K562 (cell line): Measurements from ENCODE around the gene PALM3. TPM values are rescaled to one million over a fixed set of nuclear protein-coding genes. Genes with fewer than 3 reads are reported as not detected.

Source experiments
- CTBP1 ChIP-seq: fragments of 450-650 bp; IDR thresholded peaks from 2 replicates; pipeline ENCODE4 v1.6.1; 2016; ENCODE audit warnings: borderline replicate concordance
- DEAF1 ChIP-seq: fragments of 450-650 bp; formaldehyde crosslinking; IDR thresholded peaks from 2 replicates; pipeline ENCODE4 v1.4.0; 2020; ENCODE audit warnings: mild to moderate bottlenecking, moderate library complexity
- DNMT1 ChIP-seq: fragments of 450-650 bp; IDR thresholded peaks from 2 replicates; pipeline ENCODE4 v1.6.1; 2016; ENCODE audit warnings: antibody characterized with exemption, mild to moderate bottlenecking
- E2F6 ChIP-seq, 2 experiments: IDR thresholded peaks; 2 replicates each; pipeline ENCODE4 v1.6.1; 2011; ENCODE audit warnings: borderline replicate concordance in 1 of 2, control low read depth in 1 of 2, low read depth in 1 of 2, low read length in 1 of 2, mild to moderate bottlenecking in 1 of 2, mixed read lengths in 1 of 2, moderate library complexity in 1 of 2; ENCODE audit not compliant: insufficient read depth in 1 of 2, insufficient read length in 1 of 2, poor library complexity in 1 of 2, severe bottlenecking in 1 of 2; ENCODE audit errors: extremely low read depth in 1 of 2
- ELF2 ChIP-seq: fragments of 250-450 bp; sonication (Bioruptor Pico); IDR thresholded peaks from 2 replicates; pipeline ENCODE4 v1.5.0; 2021; ENCODE audit warnings: mild to moderate bottlenecking
- ESRRB ChIP-seq: fragments of 250-450 bp; sonication (Bioruptor Pico); IDR thresholded peaks from 2 replicates; pipeline ENCODE4 v1.5.0; 2020; ENCODE audit warnings: mild to moderate bottlenecking, moderate library complexity, borderline replicate concordance
- ETV5 ChIP-seq: sonication (generic); formaldehyde crosslinking; IDR thresholded peaks from 2 replicates; pipeline ENCODE4 v1.4.0; 2020; ENCODE audit warnings: low read depth, mild to moderate bottlenecking, missing genetic modification reagents
- FIP1L1 ChIP-seq: fragments of 200-400 bp; formaldehyde crosslinking; IDR thresholded peaks from 2 replicates; pipeline ENCODE4 v1.6.1; 2018; ENCODE audit warnings: mild to moderate bottlenecking, low read depth, low read length; ENCODE audit not compliant: poor library complexity, severe bottlenecking
- HBP1 ChIP-seq: fragments of 450-650 bp; formaldehyde crosslinking; IDR thresholded peaks from 2 replicates; pipeline ENCODE4 v1.4.0; 2022; ENCODE audit warnings: missing genetic modification characterization
- L3MBTL2 ChIP-seq: fragments of 450-650 bp; IDR thresholded peaks from 2 replicates; pipeline ENCODE4 v1.6.1; 2016; ENCODE audit warnings: mild to moderate bottlenecking, moderate library complexity
- MIER1 ChIP-seq: fragments of 450-650 bp; IDR thresholded peaks from 2 replicates; pipeline ENCODE4 v1.6.1; 2016; ENCODE audit warnings: antibody characterized with exemption, mild to moderate bottlenecking, low read depth
- MITF ChIP-seq: IDR thresholded peaks from 2 replicates; pipeline ENCODE4 v1.6.1; 2014; ENCODE audit warnings: antibody characterized with exemption
- PURB ChIP-seq: sonication (generic); formaldehyde crosslinking; IDR thresholded peaks from 2 replicates; pipeline ENCODE4 v1.9.0; 2021; ENCODE audit warnings: low read depth, mild to moderate bottlenecking, missing genetic modification reagents
- RBFOX2 ChIP-seq: fragments of 200-400 bp; formaldehyde crosslinking; IDR thresholded peaks from 2 replicates; pipeline ENCODE4 v1.6.1; 2017; ENCODE audit warnings: low read depth, mild to moderate bottlenecking, low read length, moderate library complexity
- RCOR1 ChIP-seq, 2 experiments: IDR thresholded peaks; 2 replicates each; pipeline ENCODE4 v1.6.1; 2012; ENCODE audit warnings: low read depth in 2 of 2, low read length in 2 of 2, borderline replicate concordance in 1 of 2, improper control_type of control experiment in 1 of 2
- SMARCA4 ChIP-seq: fragments of 450-650 bp; IDR thresholded peaks from 2 replicates; pipeline ENCODE4 v1.6.1; 2016
- STAG1 ChIP-seq: sonication (generic); formaldehyde crosslinking; IDR thresholded peaks from 2 replicates; pipeline ENCODE4 v1.5.0; 2020; ENCODE audit warnings: missing genetic modification reagents, borderline replicate concordance
- TARDBP ChIP-seq: fragments of 450-650 bp; IDR thresholded peaks from 2 replicates; pipeline ENCODE4 v1.6.1; 2016
- ZBTB34 ChIP-seq: fragments of 250-450 bp; sonication (Bioruptor Pico); IDR thresholded peaks from 2 replicates; pipeline ENCODE4 v1.8.0; 2021; ENCODE audit warnings: mild to moderate bottlenecking, moderate library complexity
- ZFP1 ChIP-seq: fragments of 450-650 bp; formaldehyde crosslinking; IDR thresholded peaks from 2 replicates; pipeline ENCODE4 v1.4.0; 2020; ENCODE audit warnings: mild to moderate bottlenecking, mixed read lengths
- ZKSCAN8 ChIP-seq: fragments of 200-800 bp; sonication (Bioruptor generic); IDR thresholded peaks from 2 replicates; pipeline ENCODE4 v1.6.1; 2016; ENCODE audit warnings: missing genetic modification characterization, missing compliant biosample characterization
- ZNF263 ChIP-seq: sonication (generic); formaldehyde crosslinking; IDR thresholded peaks from 2 replicates; pipeline ENCODE4 v1.8.0; 2022; ENCODE audit warnings: mild to moderate bottlenecking, missing genetic modification reagents, borderline replicate concordance
- polyA plus RNA-seq, 8 experiments: library from polyadenylated mRNA; depleted of rRNA in 4 of 8; stranded (reverse) in 5 of 8; unstranded in 3 of 8; fragments of >200 nt; fragmentation: Nextera tagmentation in 2 of 8; fragmentation: Illumina TruSeq in 1 of 8; extraction: Ambion mirVana in 2 of 8; extraction: Trizol in 1 of 8; gene quantifications; 2 replicates each; pipeline versions ENCODE4 v1.2.1 to v1.2.3, GENCODE V29; 2011 to 2014; ENCODE audit warnings: inconsistent platforms in 1 of 8, missing spikeins in 1 of 8
- total RNA-seq, 7 experiments: library from RNA; depleted of rRNA in 6 of 7; stranded (reverse); fragments of >200 nt in 6 of 7; fragmentation: Illumina TruSeq in 2 of 7; extraction: Trizol in 2 of 7; gene quantifications; 2 replicates each; pipeline versions ENCODE4 v1.2.1 to v1.2.3, GENCODE V29; 2011 to 2021; ENCODE audit warnings: low replicate concordance in 1 of 7

PALM3 gene
- total and polyA plus RNA-seq, 9 of the 15 experiments (the other 6 are each of a cell fraction or from before 2014, with no cell fraction given) = 0.07 to 9.3 (median 3.3) TPM

GRCh38 chr19:14085309-14085995 is 23.6 kb upstream of the PALM3 start, which contains the start of gene C19orf67 (continued):
- TF ChIP-seq STAG1 = peak; percentile 9; the same call in 1 of the 2 replicates
- no peak for TF ChIP-seq DNMT1
- TF ChIP-seq HBP1 = no peak
- TF ChIP-seq ZFP1 (CRISPR knock-in tag) = no peak
- peak; percentile 25 to 71 for TF ChIP-seq E2F6 (IDR thresholded peaks at IDR 0.05; ENCODE audit: borderline replicate concordance in 1 of 2, extremely low read depth in 1 of 2, insufficient read depth in 1 of 2, insufficient read length in 1 of 2, low read depth in 1 of 2, low read length in 1 of 2, poor library complexity in 1 of 2, severe bottlenecking in 1 of 2)
- no peak for TF ChIP-seq MITF
- peak; percentile 44; the same call in 1 of the 2 replicates for TF ChIP-seq CTBP1
- TF ChIP-seq RBFOX2 = peak; percentile 59
- no peak for TF ChIP-seq PURB (CRISPR knock-in tag)
- no peak for TF ChIP-seq TARDBP
- TF ChIP-seq ESRRB (CRISPR knock-in tag) = no peak
- no peak for TF ChIP-seq ZKSCAN8 (CRISPR knock-in tag)
- TF ChIP-seq ZBTB34 (CRISPR knock-in tag) = no peak
- TF ChIP-seq FIP1L1 = peak; percentile 54
- no peak for TF ChIP-seq ZNF263 (CRISPR knock-in tag)
- no peak for TF ChIP-seq RCOR1 (IDR thresholded peaks at IDR 0.05; ENCODE audit: borderline replicate concordance in 1 of 2, low read depth in 2 of 2, low read length in 2 of 2)
- TF ChIP-seq DEAF1 (CRISPR knock-in tag) = no peak
- TF ChIP-seq SMARCA4 = no peak
- TF ChIP-seq L3MBTL2 = peak; percentile 74; the same call in 1 of the 2 replicates
- no peak for TF ChIP-seq MIER1
- TF ChIP-seq ELF2 (CRISPR knock-in tag) = 0 out of 2 replicates have a peak, but pooled peaks have one; percentile 43
- no peak for TF ChIP-seq ETV5 (CRISPR knock-in tag)
